HepG2 (cell line): ENCODE results near the gene TEX22. TPM values are rescaled to one million over a fixed set of nuclear protein-coding genes. Genes with fewer than 3 reads are reported as not detected.
A peak's percentile ranks its signal among the peaks of the same experiment; 100 is the strongest.

Source experiments
- HDAC6 ChIP-seq: fragments of 200-600 bp; sonication (generic); IDR thresholded peaks from 2 replicates; pipeline ENCODE4 v1.7.0; 2017; ENCODE audit warnings: mild to moderate bottlenecking, antibody characterized with exemption, low read length, low read depth
- JUNB ChIP-seq: sonication (generic); formaldehyde crosslinking; IDR thresholded peaks from 2 replicates; pipeline ENCODE4 v1.8.0; 2022; ENCODE audit warnings: missing genetic modification reagents, mild to moderate bottlenecking, borderline replicate concordance
- MYC ChIP-seq: sonication (generic); formaldehyde crosslinking; IDR thresholded peaks from 2 replicates; pipeline ENCODE4 v1.9.0; 2021; ENCODE audit warnings: missing genetic modification reagents, borderline replicate concordance
- NFKB2 ChIP-seq: sonication (generic); formaldehyde crosslinking; IDR thresholded peaks from 2 replicates; pipeline ENCODE4 v1.4.0; 2020; ENCODE audit warnings: missing genetic modification reagents, borderline replicate concordance
- NR2F2 ChIP-seq: IDR thresholded peaks from 2 replicates; pipeline ENCODE4 v1.6.1; 2012; ENCODE audit warnings: low read depth, inconsistent platforms, borderline replicate concordance
- RBM39 ChIP-seq: fragments of 200-400 bp; formaldehyde crosslinking; IDR thresholded peaks from one replicate; pipeline ENCODE4 v1.6.1; 2018; ENCODE audit warnings: antibody characterized with exemption, mild to moderate bottlenecking, low read depth, low read length; ENCODE audit not compliant: poor library complexity, severe bottlenecking
- RXRA ChIP-seq: sonication (generic); formaldehyde crosslinking; IDR thresholded peaks from 2 replicates; pipeline ENCODE4 v1.5.1; 2020; ENCODE audit warnings: missing genetic modification reagents
- SAFB2 ChIP-seq: sonication (generic); formaldehyde crosslinking; IDR thresholded peaks from 2 replicates; pipeline ENCODE4 v1.5.1; 2020; ENCODE audit warnings: missing genetic modification reagents, low read depth, mild to moderate bottlenecking, borderline replicate concordance
- ZBTB42 ChIP-seq: sonication (generic); formaldehyde crosslinking; IDR thresholded peaks from 2 replicates; pipeline ENCODE4 v1.5.0; 2020; ENCODE audit warnings: mild to moderate bottlenecking, missing genetic modification reagents
- ZNF124 ChIP-seq: sonication (generic); formaldehyde crosslinking; IDR thresholded peaks from 2 replicates; pipeline ENCODE4 v1.4.0; 2020; ENCODE audit warnings: missing genetic modification reagents
- ZNF274 ChIP-seq: sonication (generic); formaldehyde crosslinking; IDR thresholded peaks from 2 replicates; pipeline ENCODE4 v1.5.1; 2020; ENCODE audit warnings: mild to moderate bottlenecking, missing genetic modification reagents
- ZNF296 ChIP-seq: sonication (generic); formaldehyde crosslinking; conservative IDR thresholded peaks from 2 replicates; pipeline ENCODE4 v1.5.0; 2020; ENCODE audit warnings: mild to moderate bottlenecking, missing genetic modification reagents
- ZNF30 ChIP-seq: sonication (generic); formaldehyde crosslinking; IDR thresholded peaks from 2 replicates; pipeline ENCODE4 v1.5.0; 2020; ENCODE audit warnings: mild to moderate bottlenecking, missing genetic modification reagents
- ZNF772 ChIP-seq: sonication (generic); formaldehyde crosslinking; IDR thresholded peaks from 2 replicates; pipeline ENCODE4 v1.5.0; 2020; ENCODE audit warnings: mild to moderate bottlenecking, missing genetic modification reagents
- ZNF781 ChIP-seq: sonication (generic); formaldehyde crosslinking; IDR thresholded peaks from 2 replicates; pipeline ENCODE4 v1.5.1; 2020; ENCODE audit warnings: borderline replicate concordance, mild to moderate bottlenecking, missing genetic modification reagents; ENCODE audit errors: not compliant biosample characterization
- ZNF816 ChIP-seq: sonication (generic); formaldehyde crosslinking; IDR thresholded peaks from 2 replicates; pipeline ENCODE4 v1.8.0; 2022; ENCODE audit warnings: missing genetic modification reagents, mild to moderate bottlenecking, borderline replicate concordance
- ZNF83 ChIP-seq: sonication (generic); formaldehyde crosslinking; IDR thresholded peaks from 2 replicates; pipeline ENCODE4 v1.4.0; 2020; ENCODE audit warnings: missing genetic modification reagents, mild to moderate bottlenecking, borderline replicate concordance
- ZSCAN30 ChIP-seq: sonication (generic); formaldehyde crosslinking; IDR thresholded peaks from 2 replicates; pipeline ENCODE4 v1.5.0; 2020; ENCODE audit warnings: mild to moderate bottlenecking, missing genetic modification reagents
- polyA plus RNA-seq, 8 experiments: library from polyadenylated mRNA; depleted of rRNA in 3 of 8; stranded (reverse) in 7 of 8; unstranded in 1 of 8; fragments of >200 nt; fragmentation: Illumina TruSeq in 4 of 8; extraction: Trizol in 4 of 8; gene quantifications; 2 replicates each; pipeline versions ENCODE4 v1.2.1 to v1.2.3, GENCODE V29; 2011 to 2016; ENCODE audit warnings: low read depth in 4 of 8, missing spikeins in 1 of 8, mixed read lengths in 1 of 8; ENCODE audit not compliant: insufficient read depth in 1 of 8
- total RNA-seq, 5 experiments: library from RNA; depleted of rRNA; stranded (reverse); fragments of >200 nt; fragmentation: Illumina TruSeq; extraction: Trizol; gene quantifications; 2 replicates each; pipeline ENCODE4 v1.2.3, GENCODE V29; 2016; ENCODE audit warnings: low read depth in 1 of 5
- TF ChIP-seq, protein P1 (sequence below): sonication (generic); formaldehyde crosslinking; conservative IDR thresholded peaks from 2 replicates; pipeline ENCODE4 v1.4.0; 2020; ENCODE audit warnings: mild to moderate bottlenecking, missing genetic modification reagents, moderate library complexity
- TF ChIP-seq, protein P2 (sequence below), 2 experiments: sonication (generic) in 1 of 2; formaldehyde crosslinking in 1 of 2; IDR thresholded peaks; 2 replicates each; pipeline versions ENCODE4 v1.4.0 to v1.6.1; 2018 to 2020; ENCODE audit warnings: missing genetic modification reagents in 2 of 2, borderline replicate concordance in 1 of 2, low read depth in 1 of 2, mild to moderate bottlenecking in 1 of 2, missing biosample characterization in 1 of 2
- TF ChIP-seq, protein P3 (sequence below): sonication (generic); formaldehyde crosslinking; IDR thresholded peaks from 2 replicates; pipeline ENCODE4 v1.5.0; 2020; ENCODE audit warnings: mild to moderate bottlenecking, missing genetic modification reagents

TEX22 gene
- total and polyA plus RNA-seq, 2 of the 13 experiments (the other 11 are each of a cell fraction or from before 2014, with no cell fraction given): 0.07 to 0.27 TPM

DNA sequence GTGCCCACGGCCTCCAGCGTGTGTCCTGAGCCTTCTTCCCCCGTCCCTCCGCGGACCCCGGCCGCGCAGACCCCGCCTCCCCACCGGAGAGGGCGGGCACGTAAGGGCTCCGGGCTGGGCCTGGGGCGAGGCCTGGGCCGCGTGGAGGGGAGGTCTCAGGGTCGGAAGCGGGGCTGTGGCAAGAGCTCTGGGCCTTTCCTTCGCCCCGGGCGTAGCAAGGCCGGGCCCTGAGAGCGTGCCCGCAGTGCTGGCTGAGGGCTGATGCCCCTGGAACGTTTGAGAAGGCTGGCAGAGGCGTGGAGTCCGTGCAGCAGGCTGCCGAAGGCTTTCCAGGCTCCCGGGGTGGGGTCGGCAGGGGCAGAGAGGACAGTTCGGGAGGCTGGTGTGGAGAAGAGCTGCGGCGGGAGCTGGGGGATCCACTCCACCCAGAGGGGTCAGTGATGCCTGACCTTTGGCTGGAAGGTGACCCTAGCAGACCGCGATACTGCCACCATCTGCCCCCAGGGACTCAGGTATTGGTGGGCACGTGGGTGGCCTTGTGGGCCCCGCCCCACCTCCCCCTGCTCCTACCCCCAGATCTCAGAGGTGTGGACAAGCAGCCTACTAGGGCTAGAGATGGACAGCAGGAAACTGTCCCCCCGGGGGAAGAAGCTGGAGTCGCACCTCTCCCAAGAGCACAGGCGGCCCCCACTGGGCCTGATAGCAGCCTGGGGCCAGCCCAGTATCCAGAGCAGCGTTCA, 558 bp downstream of the TEX22 start (continued):
- TF ChIP-seq ZNF124 (CRISPR knock-in tag) (no peak), HDAC6 (no peak), NFKB2 (peak; percentile 47; the same call in 1 of the 2 replicates), ZNF83 (peak; percentile 64; the same call in 1 of the 2 replicates), ZNF781 (CRISPR knock-in tag) (peak; percentile 79), SAFB2 (CRISPR knock-in tag) (no peak), ZNF296 (0 out of 2 replicates have a peak, but pooled peaks have one; percentile 30), MYC (peak; percentile 92), ZNF816 (0 out of 2 replicates have a peak, but pooled peaks have one; percentile 20), ZSCAN30 (peak; percentile 94; the same call in 1 of the 2 replicates), RBM39 (peak; percentile 25), ZNF30 (CRISPR knock-in tag) (peak; percentile 93), ZBTB42 (CRISPR knock-in tag) (peak; percentile 53; the same call in 1 of the 2 replicates), ZNF772 (CRISPR knock-in tag) (peak; percentile 31; the same call in 1 of the 2 replicates), JUNB (CRISPR knock-in tag) (0 out of 2 replicates have a peak, but pooled peaks have one; percentile 42), NR2F2 (peak; percentile 56; the same call in 1 of the 2 replicates), ZNF274 (peak; percentile 83; the same call in 1 of the 2 replicates), RXRA (CRISPR knock-in tag) (peak; percentile 65; the same call in 1 of the 2 replicates)
- TF ChIP-seq, protein P1, sequence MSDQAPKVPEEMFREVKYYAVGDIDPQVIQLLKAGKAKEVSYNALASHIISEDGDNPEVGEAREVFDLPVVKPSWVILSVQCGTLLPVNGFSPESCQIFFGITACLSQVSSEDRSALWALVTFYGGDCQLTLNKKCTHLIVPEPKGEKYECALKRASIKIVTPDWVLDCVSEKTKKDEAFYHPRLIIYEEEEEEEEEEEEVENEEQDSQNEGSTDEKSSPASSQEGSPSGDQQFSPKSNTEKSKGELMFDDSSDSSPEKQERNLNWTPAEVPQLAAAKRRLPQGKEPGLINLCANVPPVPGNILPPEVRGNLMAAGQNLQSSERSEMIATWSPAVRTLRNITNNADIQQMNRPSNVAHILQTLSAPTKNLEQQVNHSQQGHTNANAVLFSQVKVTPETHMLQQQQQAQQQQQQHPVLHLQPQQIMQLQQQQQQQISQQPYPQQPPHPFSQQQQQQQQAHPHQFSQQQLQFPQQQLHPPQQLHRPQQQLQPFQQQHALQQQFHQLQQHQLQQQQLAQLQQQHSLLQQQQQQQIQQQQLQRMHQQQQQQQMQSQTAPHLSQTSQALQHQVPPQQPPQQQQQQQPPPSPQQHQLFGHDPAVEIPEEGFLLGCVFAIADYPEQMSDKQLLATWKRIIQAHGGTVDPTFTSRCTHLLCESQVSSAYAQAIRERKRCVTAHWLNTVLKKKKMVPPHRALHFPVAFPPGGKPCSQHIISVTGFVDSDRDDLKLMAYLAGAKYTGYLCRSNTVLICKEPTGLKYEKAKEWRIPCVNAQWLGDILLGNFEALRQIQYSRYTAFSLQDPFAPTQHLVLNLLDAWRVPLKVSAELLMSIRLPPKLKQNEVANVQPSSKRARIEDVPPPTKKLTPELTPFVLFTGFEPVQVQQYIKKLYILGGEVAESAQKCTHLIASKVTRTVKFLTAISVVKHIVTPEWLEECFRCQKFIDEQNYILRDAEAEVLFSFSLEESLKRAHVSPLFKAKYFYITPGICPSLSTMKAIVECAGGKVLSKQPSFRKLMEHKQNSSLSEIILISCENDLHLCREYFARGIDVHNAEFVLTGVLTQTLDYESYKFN (CRISPR knock-in tag): peak; percentile 42; the same call in 1 of the 2 replicates
- TF ChIP-seq, protein P2, sequence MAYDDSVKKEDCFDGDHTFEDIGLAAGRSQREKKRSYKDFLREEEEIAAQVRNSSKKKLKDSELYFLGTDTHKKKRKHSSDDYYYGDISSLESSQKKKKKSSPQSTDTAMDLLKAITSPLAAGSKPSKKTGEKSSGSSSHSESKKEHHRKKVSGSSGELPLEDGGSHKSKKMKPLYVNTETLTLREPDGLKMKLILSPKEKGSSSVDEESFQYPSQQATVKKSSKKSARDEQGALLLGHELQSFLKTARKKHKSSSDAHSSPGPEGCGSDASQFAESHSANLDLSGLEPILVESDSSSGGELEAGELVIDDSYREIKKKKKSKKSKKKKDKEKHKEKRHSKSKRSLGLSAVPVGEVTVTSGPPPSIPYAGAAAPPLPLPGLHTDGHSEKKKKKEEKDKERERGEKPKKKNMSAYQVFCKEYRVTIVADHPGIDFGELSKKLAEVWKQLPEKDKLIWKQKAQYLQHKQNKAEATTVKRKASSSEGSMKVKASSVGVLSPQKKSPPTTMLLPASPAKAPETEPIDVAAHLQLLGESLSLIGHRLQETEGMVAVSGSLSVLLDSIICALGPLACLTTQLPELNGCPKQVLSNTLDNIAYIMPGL (CRISPR knock-in tag; IDR thresholded peaks at IDR 0.05; ENCODE audit: borderline replicate concordance in 1 of 2, low read depth in 1 of 2): peak in 1 of 2 experiments; percentile 81; a peak in 2 of 4 replicates
- TF ChIP-seq, protein P3, sequence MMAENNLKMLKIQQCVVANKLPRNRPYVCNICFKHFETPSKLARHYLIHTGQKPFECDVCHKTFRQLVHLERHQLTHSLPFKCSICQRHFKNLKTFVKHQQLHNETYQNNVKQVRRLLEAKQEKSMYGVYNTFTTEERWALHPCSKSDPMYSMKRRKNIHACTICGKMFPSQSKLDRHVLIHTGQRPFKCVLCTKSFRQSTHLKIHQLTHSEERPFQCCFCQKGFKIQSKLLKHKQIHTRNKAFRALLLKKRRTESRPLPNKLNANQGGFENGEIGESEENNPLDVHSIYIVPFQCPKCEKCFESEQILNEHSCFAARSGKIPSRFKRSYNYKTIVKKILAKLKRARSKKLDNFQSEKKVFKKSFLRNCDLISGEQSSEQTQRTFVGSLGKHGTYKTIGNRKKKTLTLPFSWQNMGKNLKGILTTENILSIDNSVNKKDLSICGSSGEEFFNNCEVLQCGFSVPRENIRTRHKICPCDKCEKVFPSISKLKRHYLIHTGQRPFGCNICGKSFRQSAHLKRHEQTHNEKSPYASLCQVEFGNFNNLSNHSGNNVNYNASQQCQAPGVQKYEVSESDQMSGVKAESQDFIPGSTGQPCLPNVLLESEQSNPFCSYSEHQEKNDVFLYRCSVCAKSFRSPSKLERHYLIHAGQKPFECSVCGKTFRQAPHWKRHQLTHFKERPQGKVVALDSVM: peak; percentile 19; the same call in 1 of the 2 replicates
